Measurements from ENCODE around the gene PALLD. TPM values are rescaled to one million over a fixed set of nuclear protein-coding genes. Genes with fewer than 3 reads are reported as not detected.
"Not testable (repeated sequence)": the region's sequence is repeated elsewhere in the genome, so short reads cannot be mapped to it uniquely, and the experiment has no call there.

The PALLD gene
- total RNA-seq, 1 donor from 2014 or later = 179 TPM

- ATAC-seq (no peak), DNase-seq (no peak)
- H3K9me3 ChIP-seq = no peaks in the 10 kb centered on the region
- H3K4me3 ChIP-seq = no peak overlapping the region
- intact Hi-C loops (cut with DNase I) = no loop called here
- TF ChIP-seq, protein P1, sequence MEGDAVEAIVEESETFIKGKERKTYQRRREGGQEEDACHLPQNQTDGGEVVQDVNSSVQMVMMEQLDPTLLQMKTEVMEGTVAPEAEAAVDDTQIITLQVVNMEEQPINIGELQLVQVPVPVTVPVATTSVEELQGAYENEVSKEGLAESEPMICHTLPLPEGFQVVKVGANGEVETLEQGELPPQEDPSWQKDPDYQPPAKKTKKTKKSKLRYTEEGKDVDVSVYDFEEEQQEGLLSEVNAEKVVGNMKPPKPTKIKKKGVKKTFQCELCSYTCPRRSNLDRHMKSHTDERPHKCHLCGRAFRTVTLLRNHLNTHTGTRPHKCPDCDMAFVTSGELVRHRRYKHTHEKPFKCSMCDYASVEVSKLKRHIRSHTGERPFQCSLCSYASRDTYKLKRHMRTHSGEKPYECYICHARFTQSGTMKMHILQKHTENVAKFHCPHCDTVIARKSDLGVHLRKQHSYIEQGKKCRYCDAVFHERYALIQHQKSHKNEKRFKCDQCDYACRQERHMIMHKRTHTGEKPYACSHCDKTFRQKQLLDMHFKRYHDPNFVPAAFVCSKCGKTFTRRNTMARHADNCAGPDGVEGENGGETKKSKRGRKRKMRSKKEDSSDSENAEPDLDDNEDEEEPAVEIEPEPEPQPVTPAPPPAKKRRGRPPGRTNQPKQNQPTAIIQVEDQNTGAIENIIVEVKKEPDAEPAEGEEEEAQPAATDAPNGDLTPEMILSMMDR (IDR thresholded peaks at IDR 0.05) = no peak
- H3K27me3 ChIP-seq = no peaks in the 10 kb centered on the region
- H3K27ac ChIP-seq = no peak overlapping the region
- H3K36me3 ChIP-seq = no peaks in the 10 kb centered on the region
- peaks cover 11% of the 10 kb centered on the region for H3K4me1 ChIP-seq
These were observed 227.4 kb downstream of the PALLD start for GRCh38 chr4:168724243-168724642.

GRCh38 chr4:168724686-168725411, 228.0 kb downstream of the PALLD start:
- intact Hi-C loops (cut with DNase I) = no loop called here
- no peaks in the 10 kb centered on the region for H3K9me3 ChIP-seq
- TF ChIP-seq, protein P1 (IDR thresholded peaks at IDR 0.05) = no peak
- no peak overlapping the region for H3K4me3 ChIP-seq
- DNase-seq (no peak), ATAC-seq (no peak)
- no peaks in the 10 kb centered on the region for H3K36me3 ChIP-seq
- H3K27ac ChIP-seq = no peak overlapping the region
- no peaks in the 10 kb centered on the region for H3K27me3 ChIP-seq
- H3K4me1 ChIP-seq = peaks cover 11% of the 10 kb centered on the region

DNA sequence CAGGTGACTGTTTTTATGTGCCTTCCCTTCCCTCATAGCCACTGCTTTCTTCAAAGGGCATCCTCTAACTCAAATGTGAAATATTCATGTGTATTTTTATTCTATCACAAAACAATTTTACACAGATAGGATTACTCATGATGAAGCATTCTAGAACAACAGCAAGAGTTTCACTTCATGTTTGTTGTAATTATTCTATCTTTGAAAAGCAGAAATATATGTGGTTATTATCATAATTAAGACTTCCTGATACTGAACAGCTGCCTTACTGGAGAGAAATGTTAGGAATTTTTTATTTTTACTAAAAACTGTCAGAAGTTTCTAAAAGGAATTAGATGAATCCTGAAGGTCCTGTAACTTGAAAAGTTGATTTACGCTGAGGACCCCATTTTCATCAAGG, 229.1 kb downstream of the PALLD start:
- Histone ChIP-seq H3K27ac (no peak overlapping the region), H3K36me3 (no peaks in the 10 kb centered on the region), H3K4me1 (peaks cover 11% of the 10 kb centered on the region), H3K4me3 (no peak overlapping the region), H3K9me3 (no peaks in the 10 kb centered on the region), H3K27me3 (no peaks in the 10 kb centered on the region)
- DNase-seq (no peak), ATAC-seq (no peak)
- intact Hi-C loops (cut with DNase I) = no loop called here
- TF ChIP-seq, protein P1 (IDR thresholded peaks at IDR 0.05) = no peak

- intact Hi-C loops (cut with DNase I); H3K9me3 ChIP-seq; ATAC-seq; H3K36me3 ChIP-seq; H3K27me3 ChIP-seq; H3K27ac ChIP-seq; DNase-seq; H3K4me3 ChIP-seq: not testable (repeated sequence)
- peaks cover 14% of the 10 kb centered on the region for H3K4me1 ChIP-seq
These were observed 230.3 kb downstream of the PALLD start for GRCh38 chr4:168727181-168727580.

DNA sequence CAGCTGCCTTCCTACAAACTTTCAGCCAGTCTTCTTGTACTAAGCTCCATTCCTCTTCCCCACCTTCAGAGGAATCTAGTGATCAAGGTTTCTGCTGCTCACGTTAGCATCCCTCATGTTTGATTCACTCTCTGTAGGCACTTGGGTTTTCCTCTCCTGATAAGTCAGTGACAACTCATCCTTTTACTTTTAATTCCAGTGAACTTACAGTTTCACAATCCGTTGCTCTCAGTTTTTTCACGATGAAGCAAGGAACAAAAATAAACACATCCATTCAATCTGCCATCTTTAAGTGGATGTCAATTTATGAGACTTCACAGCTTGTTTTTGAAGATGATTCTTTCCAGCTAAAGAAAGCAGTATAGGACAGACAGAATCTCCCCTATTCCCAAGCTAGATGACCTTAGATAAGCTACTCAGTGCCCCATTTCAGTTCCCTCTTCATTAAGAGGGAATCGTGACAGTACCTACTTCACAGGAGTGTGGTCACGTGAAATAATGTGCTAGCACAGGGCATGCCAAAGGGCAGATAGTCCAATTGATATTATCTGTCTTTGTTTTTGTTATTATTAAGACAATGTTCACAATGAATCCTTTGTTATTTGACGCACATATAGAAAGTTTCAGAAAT, 234.3 kb downstream of the PALLD start:
- peaks cover 4% of the 10 kb centered on the region for H3K4me1 ChIP-seq
- no peaks in the 10 kb centered on the region for H3K36me3 ChIP-seq
- ATAC-seq (no peak), DNase-seq (no peak)
- no peak overlapping the region for H3K4me3 ChIP-seq
- intact Hi-C loops (cut with DNase I) = no loop called here
- no peaks in the 10 kb centered on the region for H3K27me3 ChIP-seq
- H3K9me3 ChIP-seq = no peaks in the 10 kb centered on the region
- no peak overlapping the region for H3K27ac ChIP-seq
- TF ChIP-seq, protein P1 (IDR thresholded peaks at IDR 0.05) = no peak

DNA sequence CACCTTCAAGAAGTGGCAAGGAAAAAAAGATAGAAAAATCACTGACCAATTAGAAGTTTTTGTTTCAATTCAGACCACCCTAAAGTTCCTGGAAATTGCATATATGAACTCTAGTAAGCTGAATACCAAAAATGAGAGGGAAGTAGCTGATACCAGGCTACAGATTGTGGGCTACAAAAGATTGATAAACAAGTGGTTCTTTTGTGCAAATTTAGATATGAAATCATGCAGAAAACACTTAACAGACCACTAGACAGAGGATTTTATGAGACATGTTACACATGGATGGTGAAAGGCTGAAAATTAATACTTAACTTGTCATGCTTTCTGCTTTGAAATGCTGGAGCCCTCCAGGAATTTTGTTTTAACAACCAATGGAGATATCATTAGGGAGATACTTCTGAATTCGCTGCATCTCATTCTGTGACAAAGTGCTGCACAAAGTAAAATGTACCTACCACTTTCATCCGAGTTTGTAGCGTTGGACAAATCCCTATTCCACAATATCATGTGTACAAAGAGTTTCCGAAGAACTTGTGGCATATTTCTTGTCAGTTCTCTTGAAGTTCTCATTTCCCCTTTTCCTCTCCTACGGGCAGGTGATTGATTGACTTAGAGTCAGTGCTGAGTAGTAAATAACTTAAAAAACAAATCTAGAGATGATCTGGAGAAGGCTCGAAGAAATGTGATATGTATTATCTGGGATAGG, 235.0 kb downstream of the PALLD start:
- peaks cover 4% of the 10 kb centered on the region for H3K4me1 ChIP-seq
- TF ChIP-seq, protein P1 (IDR thresholded peaks at IDR 0.05) = no peak
- no peaks in the 10 kb centered on the region for H3K9me3 ChIP-seq
- intact Hi-C loops (cut with DNase I) = no loop called here
- H3K27ac ChIP-seq = no peak overlapping the region
- DNase-seq = no peak
- no peak overlapping the region for H3K4me3 ChIP-seq
- no peaks in the 10 kb centered on the region for H3K36me3 ChIP-seq
- ATAC-seq = no peak
- no peaks in the 10 kb centered on the region for H3K27me3 ChIP-seq

Data from upper lobe of right lung (tissue), 1 donor.